ENCODE measurements around the gene CKAP5.

- TF ChIP-seq FOXA1 (IDR thresholded peaks at IDR 0.05) (no peak), SP1 (IDR thresholded peaks at IDR 0.05) (no peak), FOXM1 (IDR thresholded peaks at IDR 0.05; ENCODE audit: borderline replicate concordance) (no peak), HDGF (IDR thresholded peaks at IDR 0.05; ENCODE audit: borderline replicate concordance) (no peak), SUZ12 (IDR thresholded peaks at IDR 0.05) (no peak), PKNOX1 (IDR thresholded peaks at IDR 0.05) (no peak), ZNF384 (IDR thresholded peaks at IDR 0.05) (no peak), FOXK2 (IDR thresholded peaks at IDR 0.05) (no peak), TARDBP (IDR thresholded peaks at IDR 0.05) (no peak), BHLHE40 (IDR thresholded peaks at IDR 0.05; ENCODE audit: borderline replicate concordance) (no peak), ARNT (IDR thresholded peaks at IDR 0.05) (no peak), CTBP1 (IDR thresholded peaks at IDR 0.05; ENCODE audit: borderline replicate concordance) (no peak), L3MBTL2 (conservative IDR thresholded peaks at IDR 0.05) (no peak)
These were observed 48.4 kb upstream of the CKAP5 start for GRCh38 chr11:46894506-46894905.
